ENCODE measurements around the gene SMAD3.

SMAD3 gene

GRCh38 chr15:67127965-67128364 lies 62.6 kb downstream of the SMAD3 start:
- no peak for DNase-seq

GRCh38 chr15:67130166-67130565 lies 64.8 kb downstream of the SMAD3 start:
- DNase-seq, result no peak

GRCh38 chr15:67130673-67131601 lies 65.5 kb downstream of the SMAD3 start:
- DNase-seq, result no peak

GRCh38 chr15:67132276-67132675 lies 66.9 kb downstream of the SMAD3 start:
- DNase-seq, result no peak

GRCh38 chr15:67133026-67133425 lies 67.6 kb downstream of the SMAD3 start:
- DNase-seq, result no peak

GRCh38 chr15:67133738-67134066 lies 68.3 kb downstream of the SMAD3 start:
- no peak for DNase-seq

- DNase-seq, result no peak
Measured at GRCh38 chr15:67134067-67134838, 68.9 kb downstream of the SMAD3 start.

- DNase-seq, result no peak
Measured at GRCh38 chr15:67134871-67135492, 69.6 kb downstream of the SMAD3 start.

- no peak for DNase-seq
Measured at GRCh38 chr15:67135494-67135893, 70.1 kb downstream of the SMAD3 start.

GRCh38 chr15:67136802-67137201 lies 71.4 kb downstream of the SMAD3 start:
- DNase-seq, result no peak

GRCh38 chr15:67137319-67137718 lies 71.9 kb downstream of the SMAD3 start:
- DNase-seq, result no peak

- no peak for DNase-seq
Measured at GRCh38 chr15:67137951-67138848, 72.8 kb downstream of the SMAD3 start.

- DNase-seq, result no peak
Measured at GRCh38 chr15:67138891-67139855, 73.8 kb downstream of the SMAD3 start.

- no peak for DNase-seq
Measured at GRCh38 chr15:67140078-67140833, 74.9 kb downstream of the SMAD3 start.

GRCh38 chr15:67142092-67142766 lies 76.8 kb downstream of the SMAD3 start:
- no peak for DNase-seq

GRCh38 chr15:67142767-67143100 lies 77.3 kb downstream of the SMAD3 start:
- no peak for DNase-seq

- DNase-seq, result no peak
Measured at GRCh38 chr15:67143646-67144045, 78.2 kb downstream of the SMAD3 start.

GRCh38 chr15:67144609-67145311 lies 79.4 kb downstream of the SMAD3 start:
- DNase-seq, result no peak

GRCh38 chr15:67145312-67145610 lies 79.9 kb downstream of the SMAD3 start:
- no peak for DNase-seq

- no peak for DNase-seq
Measured at GRCh38 chr15:67145710-67146109, 80.3 kb downstream of the SMAD3 start.

Measured in midbrain (tissue), 1 donor.